ENCODE results near the gene DOK7.
A peak's percentile ranks its signal among the peaks of the same experiment; 100 is the strongest.
"Not testable (repeated sequence)": the region's sequence is repeated elsewhere in the genome, so short reads cannot be mapped to it uniquely, and the experiment has no call there.

DOK7 gene

DNA sequence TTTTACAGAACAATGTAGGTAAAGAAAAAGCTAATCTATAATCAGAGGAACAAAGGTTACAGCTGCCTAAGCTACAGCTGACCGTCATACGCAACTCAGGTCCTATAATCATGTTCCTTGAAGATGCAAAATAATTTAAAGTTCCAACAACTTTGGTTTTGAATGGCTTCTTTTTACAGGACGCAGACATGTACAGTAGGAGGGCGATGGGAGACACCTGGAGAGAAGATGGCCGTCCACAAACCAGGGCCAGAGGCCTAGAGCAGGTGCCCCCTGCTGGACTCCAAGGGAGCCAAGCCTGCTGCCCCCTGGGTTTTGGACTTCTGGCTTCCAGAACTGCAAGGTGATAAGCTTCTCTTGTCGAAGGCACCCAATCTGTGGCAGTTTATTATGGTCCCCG lies 10.7 kb upstream of the DOK7 start:
- TF ChIP-seq, protein P1, sequence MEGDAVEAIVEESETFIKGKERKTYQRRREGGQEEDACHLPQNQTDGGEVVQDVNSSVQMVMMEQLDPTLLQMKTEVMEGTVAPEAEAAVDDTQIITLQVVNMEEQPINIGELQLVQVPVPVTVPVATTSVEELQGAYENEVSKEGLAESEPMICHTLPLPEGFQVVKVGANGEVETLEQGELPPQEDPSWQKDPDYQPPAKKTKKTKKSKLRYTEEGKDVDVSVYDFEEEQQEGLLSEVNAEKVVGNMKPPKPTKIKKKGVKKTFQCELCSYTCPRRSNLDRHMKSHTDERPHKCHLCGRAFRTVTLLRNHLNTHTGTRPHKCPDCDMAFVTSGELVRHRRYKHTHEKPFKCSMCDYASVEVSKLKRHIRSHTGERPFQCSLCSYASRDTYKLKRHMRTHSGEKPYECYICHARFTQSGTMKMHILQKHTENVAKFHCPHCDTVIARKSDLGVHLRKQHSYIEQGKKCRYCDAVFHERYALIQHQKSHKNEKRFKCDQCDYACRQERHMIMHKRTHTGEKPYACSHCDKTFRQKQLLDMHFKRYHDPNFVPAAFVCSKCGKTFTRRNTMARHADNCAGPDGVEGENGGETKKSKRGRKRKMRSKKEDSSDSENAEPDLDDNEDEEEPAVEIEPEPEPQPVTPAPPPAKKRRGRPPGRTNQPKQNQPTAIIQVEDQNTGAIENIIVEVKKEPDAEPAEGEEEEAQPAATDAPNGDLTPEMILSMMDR (IDR thresholded peaks at IDR 0.05; ENCODE audit: low read length, missing control alignments), result peak; percentile 47
- peak; percentile 7 for DNase-seq (ENCODE audit: low read depth)
- H3K4me3 ChIP-seq (replicated peaks; ENCODE audit: low read depth, low read length), result no peak overlapping the region

DNA sequence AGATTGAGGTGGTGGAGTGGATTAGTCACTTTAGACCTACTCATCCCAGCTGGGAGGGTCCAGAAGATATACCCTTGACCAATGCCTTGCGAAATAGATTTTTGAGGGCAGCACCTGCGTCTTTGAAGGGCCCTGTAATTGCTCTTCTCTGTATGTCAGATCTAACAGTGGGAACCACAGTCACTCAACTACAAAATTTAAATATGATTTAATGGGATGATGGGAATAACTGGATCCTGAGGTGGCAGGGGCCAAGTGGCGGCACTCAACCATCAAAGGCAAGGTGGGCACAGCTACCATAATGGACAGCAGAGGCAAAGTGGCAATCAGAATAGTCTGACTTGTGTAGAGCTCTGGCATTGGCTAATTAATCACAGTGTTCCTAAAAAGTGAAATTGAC lies 7.5 kb upstream of the DOK7 start:
- not testable (repeated sequence) for H3K4me3 ChIP-seq (replicated peaks; ENCODE audit: low read depth, low read length); DNase-seq (ENCODE audit: low read depth)

DNA sequence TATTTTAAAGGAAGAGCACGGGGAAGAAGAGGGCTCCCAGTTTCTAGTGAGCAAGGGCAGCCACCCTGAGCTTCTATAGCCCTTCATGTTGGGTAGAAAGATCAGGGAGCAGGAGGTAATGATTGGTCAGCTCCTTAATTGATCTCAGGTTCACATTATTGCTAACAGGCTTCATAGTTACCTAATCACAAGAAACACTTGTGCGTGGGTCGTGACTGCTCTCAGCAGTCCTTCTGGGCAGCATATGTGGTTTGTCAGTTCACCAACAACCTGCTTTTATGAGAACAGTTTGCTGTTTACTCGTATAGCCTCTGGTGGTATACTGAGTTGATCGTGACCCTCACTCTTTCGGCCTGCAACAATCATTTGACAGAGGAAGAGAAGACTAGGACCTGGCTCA lies 4.7 kb upstream of the DOK7 start:
- no peak for DNase-seq (ENCODE audit: low read depth)
- TF ChIP-seq, protein P1 (IDR thresholded peaks at IDR 0.05; ENCODE audit: low read length, missing control alignments), result no peak

DNA sequence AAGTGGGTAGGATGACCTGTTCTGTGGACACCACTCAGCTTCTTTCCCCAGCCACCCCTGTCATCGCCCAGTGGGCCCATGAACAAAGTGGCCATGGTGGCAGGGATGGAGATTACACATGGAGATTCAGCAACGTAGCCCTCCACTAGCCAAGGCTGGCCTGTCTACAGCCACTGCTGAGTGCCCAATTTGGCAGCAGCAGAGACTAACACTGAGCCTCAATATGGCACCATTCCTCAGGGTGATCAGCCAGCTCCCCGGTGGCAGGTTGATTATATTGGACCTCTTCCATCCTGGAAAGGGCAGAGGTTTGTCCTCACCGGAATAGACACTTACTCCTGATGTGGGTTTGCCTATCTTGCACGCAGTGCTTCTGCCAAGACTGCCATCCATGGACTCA lies 4.0 kb upstream of the DOK7 start:
- not testable (repeated sequence) for H3K4me3 ChIP-seq (replicated peaks; ENCODE audit: low read depth, low read length); DNase-seq (ENCODE audit: low read depth)

More for the DNA sequence above, 4.7 kb upstream of the DOK7 start:
- no peak overlapping the region for H3K4me3 ChIP-seq (replicated peaks; ENCODE audit: low read depth, low read length)

DNA sequence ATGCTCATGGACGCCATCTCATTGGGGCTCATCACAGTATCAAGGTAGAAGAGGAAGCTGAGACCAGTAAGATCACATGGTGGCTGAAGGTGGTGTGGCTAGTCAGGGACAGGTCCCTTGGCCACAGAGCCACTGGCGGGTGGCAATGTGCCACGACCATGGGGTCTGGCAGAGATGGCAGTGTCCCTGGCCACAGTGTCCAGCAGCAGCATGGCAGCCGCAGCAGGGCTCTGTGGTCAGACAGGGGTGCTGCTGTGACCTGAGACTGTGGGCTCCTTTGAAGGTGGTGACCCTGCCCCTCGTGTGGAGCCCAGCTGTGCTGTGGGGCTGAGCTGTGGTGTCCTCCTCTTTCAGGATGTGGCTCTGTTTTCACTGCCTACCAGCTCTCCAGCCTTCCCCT lies 2.2 kb upstream of the DOK7 start:
- TF ChIP-seq, protein P1 (IDR thresholded peaks at IDR 0.05; ENCODE audit: low read length, missing control alignments), result no peak
- DNase-seq (ENCODE audit: low read depth), result no peak
- no peak overlapping the region for H3K4me3 ChIP-seq (replicated peaks; ENCODE audit: low read depth, low read length)

DNA sequence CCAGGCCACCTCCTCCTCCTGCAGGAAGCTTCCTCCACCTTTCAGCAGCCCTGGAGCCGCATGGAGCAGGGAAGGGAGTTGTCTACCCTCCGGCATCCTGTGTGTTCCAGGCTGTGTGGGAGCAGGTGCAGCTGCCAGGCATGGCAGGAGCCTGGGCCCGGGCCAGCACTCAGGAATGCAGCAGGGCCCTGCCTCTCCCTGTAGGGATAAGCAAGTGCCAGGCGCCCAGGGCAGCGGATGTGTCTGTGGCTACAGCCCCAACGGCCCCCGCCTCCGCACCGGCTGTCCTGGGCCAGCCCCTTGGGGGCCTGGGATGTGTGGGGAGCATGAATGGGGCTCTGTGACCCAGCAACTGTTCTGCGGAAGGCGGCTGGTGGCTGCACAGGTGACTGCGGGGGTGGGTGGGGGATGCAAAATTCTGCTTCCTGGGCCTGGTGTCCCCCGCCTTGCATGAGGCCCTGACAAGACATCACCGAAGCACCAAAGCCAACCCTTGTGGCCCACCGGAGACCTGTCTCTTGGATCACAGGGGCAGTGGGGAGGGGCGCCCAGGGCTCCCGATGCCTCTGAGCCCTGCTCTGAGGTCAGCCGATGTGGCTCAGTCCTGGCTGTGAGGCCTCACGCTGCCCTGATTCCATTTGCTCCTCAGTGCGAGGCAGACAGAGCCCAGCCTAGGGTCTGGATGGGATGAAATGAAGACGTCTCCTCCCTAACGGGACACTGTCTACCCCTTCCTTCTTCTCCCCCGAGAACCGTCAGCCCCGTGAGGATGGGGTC lies 1.4 kb upstream of the DOK7 start:
- TF ChIP-seq, protein P1 (IDR thresholded peaks at IDR 0.05; ENCODE audit: low read length, missing control alignments), result no peak
- H3K4me3 ChIP-seq (replicated peaks; ENCODE audit: low read depth, low read length), result no peak overlapping the region
- peak; percentile 20 for DNase-seq (ENCODE audit: low read depth)

DNA sequence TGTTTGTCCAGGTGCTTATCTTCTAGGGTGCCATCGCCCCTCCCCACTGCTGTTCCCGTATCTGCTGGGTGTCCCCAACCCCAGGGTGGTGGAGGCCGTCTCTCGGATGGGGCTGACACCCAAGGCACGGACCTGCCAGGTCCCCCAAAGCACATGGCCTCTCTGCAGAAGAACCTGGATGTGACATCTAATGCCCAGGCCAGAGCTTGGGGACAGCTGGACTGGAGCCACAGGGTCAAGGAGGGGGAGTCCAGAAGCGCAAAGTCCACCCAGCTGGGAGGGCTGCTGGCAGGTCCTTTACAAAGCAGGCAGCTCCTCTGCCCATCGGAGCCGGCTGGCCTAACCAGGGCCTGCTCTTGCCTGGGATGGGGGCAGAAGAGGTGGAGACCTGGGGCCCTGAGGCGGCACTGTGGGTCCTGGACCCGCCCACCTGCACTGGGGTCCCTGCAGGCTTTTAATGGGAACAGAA lies 751 bp upstream of the DOK7 start:
- no peak overlapping the region for H3K4me3 ChIP-seq (replicated peaks; ENCODE audit: low read depth, low read length)
- DNase-seq (ENCODE audit: low read depth), result no peak
- TF ChIP-seq, protein P1 (IDR thresholded peaks at IDR 0.05; ENCODE audit: low read length, missing control alignments), result no peak
